A673 (cell line): Measurements from ENCODE around the gene CIAO2B. TPM values are rescaled to one million over a fixed set of nuclear protein-coding genes. Genes with fewer than 3 reads are reported as not detected.

Experiments used
- BruUV-seq: library from RNA; stranded (reverse); fragments of 400-500 nt; replicated peaks from 2 replicates; lab custom pipeline; 2021; lab: Mats Ljungman, UMichigan
- CTCF ChIA-PET: fragments of 300-600 bp; sonication (Branson Sonifier 250); formaldehyde crosslinking; loops from one replicate; lab custom pipeline; 2022; ENCODE audit warnings: antibody characterized with exemption; lab: Charles Lee
- POLR2A ChIA-PET: fragments of 300-600 bp; sonication (Branson Sonifier 250); formaldehyde crosslinking; loops from one replicate; lab custom pipeline; 2022; ENCODE audit warnings: antibody characterized with exemption; ENCODE audit not compliant: low non-redundant PET; lab: Charles Lee
- DNase-seq: peaks from one replicate; pipeline ENCODE4 v3.0.0-alpha.2; 2015; ENCODE audit warnings: low spot score
- H3K27ac ChIP-seq: fragments of 200-600 bp; sonication (generic); 2 replicates; pipeline ENCODE4 v1.5.1; 2016; ENCODE audit warnings: mixed run types, low read depth, mild to moderate bottlenecking, mixed read lengths, antibody characterized with exemption, low read length; ENCODE audit not compliant: poor library complexity, severe bottlenecking
- H3K27me3 ChIP-seq: fragments of 200-600 bp; sonication (generic); replicated peaks from 2 replicates; pipeline ENCODE4 v1.6.1; 2017; ENCODE audit warnings: mixed run types, low read depth, mild to moderate bottlenecking, mixed read lengths, antibody characterized with exemption, low read length; ENCODE audit not compliant: insufficient read depth, poor library complexity
- H3K36me3 ChIP-seq: fragments of 200-600 bp; sonication (generic); 2 replicates; pipeline ENCODE4 v1.6.1; 2016; ENCODE audit warnings: mixed run types, mild to moderate bottlenecking, mixed read lengths, antibody characterized with exemption, low read length; ENCODE audit not compliant: insufficient read depth, poor library complexity, severe bottlenecking
- H3K4me1 ChIP-seq: fragments of 200-600 bp; sonication (generic); 2 replicates; pipeline ENCODE4 v1.6.1; 2017; ENCODE audit warnings: mixed run types, mild to moderate bottlenecking, mixed read lengths, antibody characterized with exemption, low read length; ENCODE audit not compliant: insufficient read depth, poor library complexity, severe bottlenecking
- H3K4me3 ChIP-seq: fragments of 200-600 bp; sonication (generic); 2 replicates; pipeline ENCODE4 v1.5.1; 2016; ENCODE audit warnings: low read depth, mixed run types, mild to moderate bottlenecking, mixed read lengths, low read length; ENCODE audit not compliant: poor library complexity, severe bottlenecking
- H3K9me3 ChIP-seq: fragments of 200-600 bp; sonication (generic); 2 replicates; pipeline ENCODE4 v1.6.1; 2016; ENCODE audit warnings: mixed run types, low read depth, mild to moderate bottlenecking, mixed read lengths, antibody characterized with exemption, low read length; ENCODE audit not compliant: poor library complexity, severe bottlenecking
- CTCF ChIP-seq: fragments of 300-800, 200-600 bp; sonication (generic); conservative IDR thresholded peaks from 2 replicates; pipeline ENCODE4 v1.5.1; 2017; ENCODE audit warnings: low read depth, mild to moderate bottlenecking, antibody characterized with exemption, low read length, moderate library complexity, mixed read lengths
- EZH2 ChIP-seq: fragments of 200-600 bp; sonication (generic); IDR thresholded peaks from 2 replicates; pipeline ENCODE4 v1.6.1; 2017; ENCODE audit warnings: borderline replicate concordance, low read depth, mild to moderate bottlenecking, mixed read lengths, antibody characterized with exemption, low read length; ENCODE audit not compliant: poor library complexity, severe bottlenecking
- intact Hi-C: fragments of 100-400 bp; cut with micrococcal nuclease; formaldehyde crosslinking; loops from one replicate; pipeline ENCODE4 v1.10.0; 2022; ENCODE audit not compliant: unreplicated experiment
- total RNA-seq: library from RNA; stranded (reverse); gene quantifications from 2 replicates; pipeline ENCODE4 v1.2.3, GENCODE V29; 2021

The CIAO2B gene
- total RNA-seq, 1 experiment from 2014 or later: 108 TPM

- Histone ChIP-seq H3K27ac (no peak overlapping the region), H3K4me1 (peaks cover 6% of the 10 kb centered on the region), H3K4me3 (no peak overlapping the region), H3K9me3 (no peaks in the 10 kb centered on the region), H3K27me3 (no peaks in the 10 kb centered on the region), H3K36me3 (peaks cover 14% of the 10 kb centered on the region)
- CTCF ChIA-PET: interaction anchor here (0.6 kb wide), 1 partner anchor 150 kb away, joined by 12 read pairs; no protein-coding TSS in a partner anchor
- no peak for DNase-seq
- BruUV-seq: no TSS peak
- intact Hi-C loops: loop anchor here (10.0 kb wide), 1 partner anchor 263 kb away; the partner anchor contains the start of genes B3GNT9, FBXL8 and TRADD
- POLR2A ChIA-PET: interaction anchor here (0.6 kb wide), 1 partner anchor 40 kb away, joined by 7 read pairs; no protein-coding TSS in a partner anchor
- TF ChIP-seq CTCF (no peak), EZH2 (no peak)
Measured at GRCh38 chr16:66891797-66892196, 42.4 kb downstream of the CIAO2B start.

GRCh38 chr16:66891360-66891759, 42.8 kb downstream of the CIAO2B start:
- Histone ChIP-seq H3K9me3 (no peaks in the 10 kb centered on the region), H3K27ac (no peak overlapping the region), H3K36me3 (peaks cover 18% of the 10 kb centered on the region), H3K4me3 (no peak overlapping the region), H3K27me3 (no peaks in the 10 kb centered on the region), H3K4me1 (peaks cover 9% of the 10 kb centered on the region)
- intact Hi-C loops: loop anchor here (10.0 kb wide), 1 partner anchor 263 kb away; the partner anchor contains the start of genes B3GNT9, FBXL8 and TRADD
- no peak for TF ChIP-seq CTCF
- no peak for TF ChIP-seq EZH2
- CTCF ChIA-PET: no interaction called here
- no TSS peak for BruUV-seq
- POLR2A ChIA-PET: no interaction called here
- no peak for DNase-seq

- Histone ChIP-seq H3K4me3 (no peak overlapping the region), H3K27me3 (no peaks in the 10 kb centered on the region), H3K36me3 (peaks cover 23% of the 10 kb centered on the region), H3K27ac (no peak overlapping the region), H3K4me1 (peaks cover 9% of the 10 kb centered on the region), H3K9me3 (no peaks in the 10 kb centered on the region)
- TF ChIP-seq CTCF (no peak), EZH2 (no peak)
- DNase-seq: no peak
- ChIA-PET POLR2A (no interaction called here), CTCF (no interaction called here)
- BruUV-seq: no TSS peak
- intact Hi-C loops: loop anchor here (10.0 kb wide), 1 partner anchor 264 kb away; the partner anchor contains the start of genes B3GNT9, FBXL8 and TRADD
Measured at GRCh38 chr16:66890799-66891198, 43.4 kb downstream of the CIAO2B start.
